ENCODE measurements around the gene ZSWIM7.
"Not testable (repeated sequence)": the region's sequence is repeated elsewhere in the genome, so short reads cannot be mapped to it uniquely, and the experiment has no call there.

Gene ZSWIM7

DNA sequence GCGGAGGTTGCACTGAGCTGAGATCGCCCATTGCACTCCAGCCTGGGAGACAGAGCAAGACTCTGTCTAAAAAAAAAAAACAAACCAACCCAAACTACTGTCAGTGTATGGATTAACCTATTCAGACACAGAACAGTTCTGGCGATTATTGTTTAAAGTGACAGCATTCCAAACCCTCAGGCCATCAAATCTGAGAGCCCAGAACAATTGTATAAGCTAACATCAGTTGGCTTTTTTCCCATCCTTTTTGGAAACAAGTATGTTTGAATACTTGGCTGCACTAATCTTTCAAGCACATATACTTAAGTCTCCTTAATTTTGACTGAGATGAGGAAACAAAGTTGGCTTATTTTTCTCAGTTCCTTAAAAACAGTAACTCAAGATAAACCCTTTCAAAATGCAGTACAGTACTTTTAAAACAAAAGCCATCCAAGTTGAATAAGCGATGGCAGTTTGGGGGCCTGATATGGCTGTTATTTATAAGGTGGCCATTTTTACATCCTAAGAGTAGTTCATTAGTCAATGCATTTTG is 1.4 kb downstream of the ZSWIM7 start:
- DNase-seq: no peak

GRCh38 chr17:15996322-15996721 is 3.2 kb downstream of the ZSWIM7 start:
- DNase-seq: peak; percentile 22

DNA sequence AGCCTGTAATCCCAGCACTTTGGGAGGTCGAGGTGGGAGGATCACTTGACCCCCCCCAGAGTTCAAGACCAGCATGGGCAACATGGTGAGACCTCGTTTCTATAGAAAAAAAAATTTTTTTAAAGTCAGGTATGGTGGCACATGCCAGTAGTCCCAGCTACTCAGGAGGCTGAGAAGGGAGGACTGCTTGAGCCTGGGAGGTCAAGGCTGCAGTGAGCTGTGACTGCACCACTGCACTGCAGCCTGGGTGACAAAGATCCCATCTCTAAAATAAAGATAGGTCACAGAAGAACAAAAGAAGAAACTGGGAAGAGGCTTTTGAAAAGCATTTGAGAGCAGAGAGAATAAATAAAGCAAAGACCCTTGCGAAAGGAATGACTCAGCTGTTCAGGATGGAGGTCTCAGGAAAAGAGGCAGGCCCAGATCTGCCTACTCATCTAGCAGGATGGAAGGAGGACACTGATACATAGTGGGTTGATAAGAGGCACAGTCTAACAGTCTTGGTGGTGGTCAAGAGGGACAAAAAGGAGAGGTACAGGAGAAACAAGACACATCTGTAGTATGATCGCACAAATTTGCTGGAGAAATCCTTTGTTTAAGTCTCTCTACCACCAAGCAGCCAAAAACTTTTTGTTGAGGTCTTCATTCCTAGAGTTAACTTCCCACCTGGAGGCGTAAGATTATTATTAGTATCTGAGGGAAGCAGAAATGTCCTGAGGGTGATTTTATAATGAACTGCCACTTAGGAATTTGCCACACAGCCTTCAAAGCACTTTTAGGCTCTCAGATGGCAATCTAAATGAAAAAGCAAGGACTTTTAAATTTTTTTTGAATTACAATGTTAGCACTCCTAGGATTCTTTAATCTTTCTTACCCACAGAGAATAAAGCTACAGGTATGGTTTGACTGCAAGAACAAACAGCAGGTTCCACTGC is 17.6 kb downstream of the ZSWIM7 start:
- DNase-seq: no peak

DNA sequence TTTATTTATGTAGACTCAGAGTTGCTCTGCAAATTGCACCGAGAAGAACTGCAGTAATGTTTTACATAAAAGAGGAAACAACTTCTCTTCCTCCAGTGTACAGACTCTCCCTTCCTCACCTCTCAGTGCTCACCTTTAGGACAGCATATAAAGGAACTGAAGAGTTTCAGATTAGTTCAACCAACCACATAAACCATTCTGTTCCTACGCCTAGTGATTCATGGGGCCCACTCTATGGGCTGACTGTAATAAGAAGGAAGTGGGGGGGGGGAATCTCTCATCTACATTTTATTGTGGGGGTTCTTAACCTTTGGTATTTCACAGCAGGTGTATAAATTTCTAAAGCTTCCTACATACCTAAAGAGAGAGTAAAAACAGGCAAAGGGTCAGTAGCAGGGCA is 18.3 kb downstream of the ZSWIM7 start:
- DNase-seq: no peak

DNA sequence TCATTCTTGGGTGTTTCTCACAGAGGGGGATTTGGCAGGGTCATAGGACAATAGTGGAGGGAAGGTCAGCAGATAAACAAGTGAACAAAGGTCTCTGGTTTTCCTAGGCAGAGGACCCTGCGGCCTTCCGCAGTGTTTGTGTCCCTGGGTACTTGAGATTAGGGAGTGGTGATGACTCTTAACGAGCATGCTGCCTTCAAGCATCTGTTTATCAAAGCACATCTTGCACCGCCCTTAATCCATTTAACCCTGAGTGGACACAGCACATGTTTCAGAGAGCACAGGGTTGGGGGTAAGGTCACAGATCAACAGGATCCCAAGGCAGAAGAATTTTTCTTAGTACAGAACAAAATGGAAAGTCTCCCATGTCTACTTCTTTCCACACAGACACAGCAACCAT is 20.5 kb downstream of the ZSWIM7 start:
- not testable (repeated sequence) for DNase-seq

GRCh38 chr17:15978606-15979005 is 20.9 kb downstream of the ZSWIM7 start:
- DNase-seq: no peak

DNA sequence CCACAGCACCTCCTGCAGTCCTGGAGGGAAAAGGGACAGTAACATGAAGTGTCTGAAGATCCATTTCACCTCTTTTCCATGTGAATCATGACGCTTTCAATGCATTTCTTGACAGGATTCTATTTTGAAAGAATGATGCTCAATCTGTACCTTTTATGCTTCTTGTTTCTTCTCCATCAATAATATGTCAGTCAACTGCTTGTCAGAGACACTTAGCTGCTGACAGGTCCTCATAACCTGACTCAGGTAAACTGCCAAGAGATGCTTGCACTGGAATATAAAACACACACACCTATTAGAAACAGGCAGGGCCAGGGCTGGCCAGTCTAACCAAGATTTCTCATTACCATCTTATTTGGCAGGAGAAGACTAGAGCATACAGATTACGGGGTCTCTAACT is 21.6 kb downstream of the ZSWIM7 start:
- DNase-seq: no peak

- DNase-seq: no peak
These were observed 25.7 kb downstream of the ZSWIM7 start for GRCh38 chr17:15973834-15974233.

- DNase-seq: no peak
These were observed 26.5 kb downstream of the ZSWIM7 start for GRCh38 chr17:15973016-15973415.

- no peak for DNase-seq
These were observed 27.0 kb downstream of the ZSWIM7 start for GRCh38 chr17:15972497-15972951.

- no peak for DNase-seq
These were observed 27.6 kb downstream of the ZSWIM7 start for GRCh38 chr17:15971882-15972281.

- DNase-seq: no peak
These were observed 28.3 kb downstream of the ZSWIM7 start for GRCh38 chr17:15971098-15971678.

- no peak for DNase-seq
These were observed 29.0 kb downstream of the ZSWIM7 start for GRCh38 chr17:15970500-15970899.

DNA sequence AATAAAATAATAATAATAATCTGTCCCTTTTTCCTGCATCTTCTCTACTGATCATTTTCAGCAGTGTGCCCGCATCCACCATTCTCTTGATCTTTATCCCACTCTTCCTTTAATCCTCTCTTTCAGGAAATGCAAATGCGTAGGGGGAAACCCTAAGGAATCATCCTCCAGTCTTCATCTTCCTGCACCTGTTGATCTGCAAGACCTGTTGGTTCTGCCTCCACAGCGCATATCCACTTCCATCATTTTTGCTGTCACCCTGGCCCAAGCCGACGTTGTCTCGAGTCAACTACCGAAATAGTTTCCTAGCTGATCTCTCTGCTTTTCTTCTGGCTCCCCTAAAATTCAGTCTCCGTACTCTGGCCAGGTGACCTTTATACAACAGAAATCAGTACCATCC is 30.0 kb downstream of the ZSWIM7 start:
- no peak for DNase-seq

DNA sequence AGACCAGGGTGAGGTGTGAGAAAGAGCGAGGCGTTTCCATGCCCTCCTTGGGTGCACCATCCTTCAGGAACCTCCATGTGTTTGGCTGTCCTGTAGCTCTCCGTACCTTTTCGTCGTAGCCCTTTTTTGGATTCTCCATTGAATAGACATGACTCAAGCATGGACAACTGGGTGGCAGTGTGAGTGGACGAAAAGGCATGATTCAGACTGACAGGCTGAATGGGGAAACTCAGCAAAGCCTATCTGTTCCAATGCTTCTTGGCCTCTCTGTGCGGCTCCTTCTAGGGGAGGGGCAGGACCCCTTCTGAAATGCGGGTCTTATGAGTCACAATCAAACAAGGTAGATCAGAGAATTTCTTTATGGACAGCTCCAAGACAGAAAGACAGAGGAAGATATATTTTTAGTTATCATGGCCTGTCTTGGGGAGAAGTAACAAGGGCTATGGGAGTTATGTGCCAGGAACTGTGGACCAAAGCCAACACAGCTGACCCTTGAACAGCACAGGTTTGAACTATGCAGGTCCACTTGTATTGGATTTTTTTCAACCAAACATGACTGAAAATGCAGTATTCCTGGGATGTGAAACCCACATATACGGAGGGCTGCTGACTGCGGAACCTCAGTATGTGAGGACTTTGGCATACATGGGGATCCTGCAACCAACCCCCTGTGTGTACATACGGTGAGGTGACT is 31.7 kb downstream of the ZSWIM7 start:
- DNase-seq: no peak

DNA sequence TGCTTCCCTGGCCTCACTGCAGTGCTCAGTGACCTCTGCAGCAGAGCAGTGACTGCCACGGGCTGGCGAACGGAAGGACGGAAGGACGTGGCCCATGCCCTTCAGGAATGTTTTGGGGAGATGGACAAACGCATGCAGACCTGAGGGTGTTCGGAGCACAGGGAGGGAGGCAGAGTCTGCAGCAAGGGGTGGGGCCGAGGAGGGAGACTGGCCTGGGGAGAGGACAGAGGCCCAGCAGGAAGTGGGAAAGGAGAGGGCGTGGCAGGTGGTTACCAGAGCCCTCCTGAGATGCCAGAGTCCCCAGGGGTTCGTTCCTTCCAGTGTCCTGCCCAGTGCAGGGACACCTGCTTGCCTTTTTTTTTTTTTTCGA is 32.6 kb downstream of the ZSWIM7 start:
- peak; percentile 79 for DNase-seq

DNA sequence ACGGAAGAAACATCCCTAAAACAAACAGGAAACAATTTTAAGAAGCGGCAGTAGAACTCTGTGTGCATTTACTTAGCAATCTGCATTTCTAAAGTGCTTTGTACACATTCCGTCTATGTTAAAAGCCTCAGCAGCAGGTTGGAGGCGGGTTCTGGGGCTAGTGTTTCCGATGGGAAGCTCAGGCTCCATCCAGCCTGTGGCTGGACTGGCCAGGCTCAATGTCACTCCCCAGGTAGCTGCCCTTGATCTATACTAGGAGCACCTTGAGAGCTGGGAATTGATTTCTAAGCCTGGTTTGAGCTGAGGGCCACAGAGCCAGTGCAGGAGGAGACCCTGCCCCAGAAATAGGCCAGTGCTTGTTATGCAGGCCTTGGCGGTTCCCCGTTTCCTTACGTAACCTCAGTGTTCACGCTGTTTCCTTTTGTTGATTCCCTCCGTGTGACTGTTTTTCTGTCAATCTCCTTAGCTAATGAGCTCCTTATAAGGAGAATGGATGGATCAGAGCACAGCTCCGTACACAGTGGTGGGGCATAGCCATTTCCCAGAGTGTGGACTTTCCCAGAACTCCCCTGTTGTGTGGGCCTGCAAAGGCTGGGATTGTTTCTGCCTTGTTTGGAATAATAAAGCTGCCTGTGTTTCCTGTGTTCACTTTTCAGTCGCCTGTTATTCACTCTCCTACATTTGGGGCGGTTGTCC is 33.2 kb downstream of the ZSWIM7 start:
- peak; percentile 93 for DNase-seq

DNA sequence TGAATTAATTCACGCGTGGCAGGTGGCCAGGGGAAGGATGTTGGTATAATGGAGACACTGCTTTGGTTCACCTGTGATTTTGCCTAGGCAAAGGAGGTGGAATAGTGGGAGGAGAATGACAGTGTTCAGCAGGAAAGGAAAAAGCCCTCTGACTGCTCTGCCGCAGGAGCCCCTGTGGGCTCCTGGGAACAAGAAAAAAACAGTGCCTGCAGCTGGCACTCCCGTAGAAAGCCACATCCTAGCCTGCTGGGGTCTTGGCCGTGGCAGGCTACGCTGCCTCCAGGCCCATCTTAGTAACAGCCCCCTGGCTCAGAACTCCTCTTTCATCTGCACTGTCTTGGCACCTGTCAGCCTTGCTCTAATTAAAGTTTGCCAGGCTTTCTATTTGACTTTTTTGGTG is 34.0 kb downstream of the ZSWIM7 start:
- DNase-seq: peak; percentile 59

- DNase-seq: peak; percentile 78
These were observed 35.8 kb downstream of the ZSWIM7 start for GRCh38 chr17:15963670-15964110.

DNA sequence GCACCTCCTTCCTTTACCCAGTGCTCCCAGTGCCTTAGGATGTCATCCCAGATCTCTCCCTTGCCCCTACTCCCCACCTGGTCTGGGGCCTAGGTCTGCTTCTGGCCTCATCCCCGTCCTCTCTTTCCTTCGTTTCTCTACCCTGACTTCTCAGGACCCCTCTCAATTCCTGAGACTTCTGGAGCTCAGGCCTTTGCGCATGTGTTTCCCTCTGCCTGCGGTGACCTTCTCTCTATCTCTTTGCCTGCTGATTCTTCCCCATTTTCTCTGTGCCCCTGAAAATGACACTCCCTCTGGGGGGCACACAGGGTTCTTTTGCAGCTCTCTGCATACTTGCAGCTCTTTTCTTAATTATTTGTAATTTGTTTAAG is 41.0 kb downstream of the ZSWIM7 start:
- no peak for DNase-seq

DNA sequence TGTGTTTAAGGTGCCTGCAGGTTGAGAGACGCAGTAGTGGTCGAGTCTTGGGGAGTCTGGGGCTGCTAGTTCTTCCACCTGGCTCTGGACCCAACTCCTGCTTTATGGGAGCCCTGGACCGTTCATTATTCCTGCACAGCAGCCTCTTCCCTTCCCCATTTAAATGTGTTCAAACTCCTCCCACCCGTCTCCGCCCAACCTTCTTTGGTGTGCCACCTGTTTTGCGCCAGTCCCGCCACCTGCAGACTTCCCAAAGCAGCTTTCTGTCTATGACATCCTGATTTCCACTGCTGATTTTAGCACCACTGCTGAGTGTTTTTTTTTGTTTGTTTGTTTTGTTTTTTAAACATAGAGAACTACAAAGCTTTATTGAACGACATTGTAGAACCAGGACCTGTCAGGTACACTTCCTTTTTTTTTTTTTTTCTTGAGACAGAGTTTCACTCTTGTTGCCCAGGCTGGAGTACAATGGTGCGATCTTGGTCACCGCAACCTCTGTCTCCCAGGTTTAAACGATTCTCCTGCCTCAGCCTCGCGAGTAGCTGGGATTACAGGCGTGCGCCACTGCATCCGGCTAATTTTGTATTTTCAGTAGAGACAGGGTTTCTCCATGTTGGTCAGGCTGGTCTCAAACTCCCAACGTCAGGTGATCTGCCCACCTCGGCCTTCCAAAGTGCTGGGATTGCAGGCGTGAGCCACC is 41.7 kb downstream of the ZSWIM7 start:
- no peak for DNase-seq

DNA sequence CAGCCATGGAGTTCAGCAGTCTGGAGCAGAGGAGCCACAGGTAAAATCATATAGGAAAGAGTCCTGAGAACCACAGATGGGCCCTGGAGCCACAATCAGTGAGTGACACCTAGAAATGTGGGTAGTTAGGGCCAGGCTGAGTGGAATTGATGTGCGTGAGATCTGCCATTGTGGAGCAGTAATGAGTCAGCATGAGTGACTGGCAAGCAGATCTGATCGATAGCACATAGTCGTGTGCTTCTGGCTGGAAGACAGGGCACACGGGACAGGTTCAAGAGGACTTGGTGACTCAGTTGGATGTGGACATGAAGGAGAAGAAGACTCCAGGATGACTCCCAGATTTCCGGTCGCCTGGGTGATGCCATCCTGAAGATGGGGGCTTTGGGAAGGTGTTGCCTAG is 42.3 kb downstream of the ZSWIM7 start:
- DNase-seq: no peak
